ENCODE data around the gene TMEM98.
"Not testable (repeated sequence)": the region's sequence is repeated elsewhere in the genome, so short reads cannot be mapped to it uniquely, and the experiment has no call there.

TMEM98 gene

GRCh38 chr17:32987453-32987805 is 59.5 kb downstream of the TMEM98 start:
- not testable (repeated sequence) for DNase-seq

GRCh38 chr17:32987868-32988267 is 59.9 kb downstream of the TMEM98 start:
- DNase-seq, result not testable (repeated sequence)

- DNase-seq, result no peak
These were observed 60.6 kb downstream of the TMEM98 start for GRCh38 chr17:32988481-32989101.

GRCh38 chr17:32992321-32993033 is 64.5 kb downstream of the TMEM98 start:
- DNase-seq, result no peak

GRCh38 chr17:32993977-32994376 is 66.0 kb downstream of the TMEM98 start:
- no peak for DNase-seq
